ENCODE results near the gene E2F4. TPM values are rescaled to one million over a fixed set of nuclear protein-coding genes. Genes with fewer than 3 reads are reported as not detected.

The E2F4 gene
- total RNA-seq, 1 donor from 2014 or later: 32.4 TPM

DNA sequence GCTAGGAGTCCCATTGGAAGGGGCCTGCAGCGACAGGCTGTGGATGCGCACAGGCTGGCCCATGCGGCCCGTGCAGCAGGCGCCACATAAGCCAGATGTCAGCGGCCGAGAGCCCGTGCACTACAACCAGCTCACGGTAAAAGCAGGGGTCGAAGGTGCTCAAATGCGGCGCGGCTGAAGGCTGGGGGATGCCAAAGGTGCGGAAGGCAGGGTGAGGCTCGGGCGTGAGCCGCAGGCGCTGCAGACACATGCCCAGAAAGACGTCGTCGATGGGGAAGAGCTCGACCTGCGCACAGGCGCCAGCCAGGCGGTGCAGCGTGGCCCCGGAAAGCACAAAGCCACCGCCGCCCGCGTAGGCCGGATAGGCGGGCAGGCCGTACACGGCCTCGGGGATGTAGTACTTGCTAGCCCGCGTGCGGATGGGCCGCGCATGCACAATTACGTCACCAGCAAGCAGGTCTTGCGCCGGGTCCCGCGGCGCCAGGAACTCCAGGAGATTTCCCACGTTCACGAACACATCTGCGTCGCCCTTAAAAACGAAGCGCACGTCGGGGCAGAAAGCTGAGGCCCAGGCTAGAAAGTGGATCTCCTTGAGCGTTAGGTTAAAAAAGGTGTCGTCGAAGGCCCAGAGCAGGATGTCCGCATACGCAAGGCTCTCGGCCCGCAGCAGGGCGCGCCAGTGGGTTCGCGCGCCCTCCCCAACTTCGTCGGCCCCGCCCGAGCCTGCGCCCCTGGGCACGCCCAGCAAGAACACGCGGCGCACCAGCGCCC lies 42.5 kb upstream of the E2F4 start:
- H3K27ac ChIP-seq (ENCODE audit: low read depth, low read length): no peak overlapping the region

GRCh38 chr16:67150047-67150832 lies 41.7 kb upstream of the E2F4 start:
- peaks cover 0 to 21% (median 20%) of the 10 kb centered on the region in 3 donors for H3K27me3 ChIP-seq (ENCODE audit: control insufficient read depth in 3 of 3, insufficient read depth in 3 of 3, low read length in 3 of 3)
- H3K4me3 ChIP-seq (ENCODE audit: low read length in 3 of 3): peak overlapping the region; percentile 65 to 74 (median 67)
- H3K4me1 ChIP-seq (ENCODE audit: control insufficient read depth in 3 of 3, insufficient read depth in 3 of 3, low read length in 3 of 3): peaks cover 4 to 11% (median 11%) of the 10 kb centered on the region in 3 donors
- H3K9me3 ChIP-seq (ENCODE audit: control insufficient read depth in 3 of 3, low read length in 3 of 3): no peaks in the 10 kb centered on the region
- H3K36me3 ChIP-seq (ENCODE audit: control insufficient read depth in 3 of 3, insufficient read depth in 3 of 3, low read length in 3 of 3): peaks cover 35 to 41% (median 37%) of the 10 kb centered on the region in 3 donors
- H3K9ac ChIP-seq (ENCODE audit: low read depth in 1 of 3, low read length in 3 of 3): peak overlapping the region; percentile 61 to 68 (median 64)
- peak overlapping the region; percentile 68 for H3K27ac ChIP-seq (ENCODE audit: low read depth, low read length)

More for the DNA sequence above, 42.5 kb upstream of the E2F4 start:
- Histone ChIP-seq H3K9ac (ENCODE audit: low read depth in 1 of 3, low read length in 3 of 3) (no peak overlapping the region), H3K36me3 (ENCODE audit: control insufficient read depth in 3 of 3, insufficient read depth in 3 of 3, low read length in 3 of 3) (peaks cover 42 to 49% (median 44%) of the 10 kb centered on the region in 3 donors), H3K4me1 (ENCODE audit: control insufficient read depth in 3 of 3, insufficient read depth in 3 of 3, low read length in 3 of 3) (peaks cover 4 to 11% (median 9%) of the 10 kb centered on the region in 3 donors), H3K27me3 (ENCODE audit: control insufficient read depth in 3 of 3, insufficient read depth in 3 of 3, low read length in 3 of 3) (peaks cover 0 to 21% (median 20%) of the 10 kb centered on the region in 3 donors), H3K9me3 (ENCODE audit: control insufficient read depth in 3 of 3, low read length in 3 of 3) (no peaks in the 10 kb centered on the region), H3K4me3 (ENCODE audit: low read length in 3 of 3) (no peak overlapping the region)

DNA sequence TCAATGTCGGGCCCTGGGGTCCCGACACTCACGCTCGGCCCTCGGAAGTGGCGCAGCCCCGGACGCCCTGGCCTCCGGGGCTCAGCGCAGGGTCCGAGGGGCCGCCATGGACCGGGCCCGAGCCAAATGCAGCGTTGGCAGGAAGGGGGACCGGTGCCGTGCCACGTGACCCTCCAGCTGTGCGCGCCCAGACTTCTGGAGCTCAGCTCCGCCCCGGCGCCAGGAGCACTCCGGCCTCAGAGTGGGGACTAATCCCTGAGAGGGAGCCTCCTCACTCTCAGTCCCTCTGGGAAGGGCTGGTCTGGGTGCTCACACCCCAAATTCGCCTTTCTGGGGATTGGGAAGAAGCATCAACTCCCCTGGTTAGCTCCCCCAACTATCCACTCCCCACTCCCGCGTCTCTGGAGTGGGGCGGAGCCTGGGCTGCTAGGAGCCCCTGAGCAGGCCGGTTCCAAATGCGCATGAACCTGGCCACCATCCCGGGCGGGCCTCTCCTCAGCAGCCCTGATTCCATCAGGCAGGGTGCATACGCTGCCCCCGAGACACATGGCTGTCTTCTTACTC lies 41.0 kb upstream of the E2F4 start, which contains the start of gene B3GNT9:
Gene B3GNT9, minus strand, starts transcription at position 166 of the 564 bp plus-strand sequence. CDS start 513 bp downstream, outside the sequence.
- H3K9me3 ChIP-seq (ENCODE audit: control insufficient read depth in 3 of 3, low read length in 3 of 3): no peaks in the 10 kb centered on the region
- H3K27me3 ChIP-seq (ENCODE audit: control insufficient read depth in 3 of 3, insufficient read depth in 3 of 3, low read length in 3 of 3): peaks cover 0 to 21% (median 20%) of the 10 kb centered on the region in 3 donors
- peak within 1 kb of the TSS; percentile 68 for H3K27ac ChIP-seq (ENCODE audit: low read depth, low read length)
- H3K4me1 ChIP-seq (ENCODE audit: control insufficient read depth in 3 of 3, insufficient read depth in 3 of 3, low read length in 3 of 3): peaks cover 9 to 15% (median 14%) of the 10 kb centered on the region in 3 donors
- H3K9ac ChIP-seq (ENCODE audit: low read depth in 1 of 3, low read length in 3 of 3): peak within 1 kb of the TSS; percentile 61 to 68 (median 64)
- peak within 1 kb of the TSS; percentile 65 to 74 (median 67) for H3K4me3 ChIP-seq (ENCODE audit: low read length in 3 of 3)
- H3K36me3 ChIP-seq (ENCODE audit: control insufficient read depth in 3 of 3, insufficient read depth in 3 of 3, low read length in 3 of 3): peaks cover 28 to 34% (median 30%) of the 10 kb centered on the region in 3 donors

DNA sequence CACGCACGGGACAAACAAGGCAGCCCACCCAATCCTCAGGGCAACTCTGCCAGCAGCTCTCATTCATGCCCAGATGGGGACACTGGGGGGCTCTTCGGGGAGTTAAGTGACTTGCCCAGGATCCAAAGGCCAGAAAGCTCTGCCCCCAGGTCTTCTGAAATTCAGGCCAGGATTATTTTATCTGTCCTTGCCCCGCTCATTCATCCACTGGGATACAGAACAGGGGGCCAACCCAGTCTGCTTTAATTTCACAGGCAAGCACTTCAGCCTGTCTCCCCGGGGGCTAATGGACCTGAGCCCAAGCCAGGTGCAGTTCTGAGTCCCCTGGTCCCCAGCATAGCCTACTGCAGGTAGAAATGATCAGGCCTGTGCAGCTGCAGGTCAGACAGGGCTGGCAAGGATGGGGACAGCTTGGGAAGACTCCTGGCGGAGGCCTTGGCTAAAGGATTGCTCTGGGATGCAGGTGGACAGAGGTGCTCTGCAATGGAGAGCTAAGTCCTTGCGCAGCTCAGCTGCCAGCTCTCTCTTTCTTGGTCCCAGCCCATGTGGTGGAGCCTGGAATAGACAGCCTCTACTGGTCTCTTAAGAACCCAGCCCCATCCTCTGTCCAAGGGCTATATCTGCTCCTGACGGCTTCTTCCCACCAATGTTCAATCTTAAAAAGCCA lies 40.4 kb upstream of the E2F4 start:
- H3K4me1 ChIP-seq (ENCODE audit: control insufficient read depth in 3 of 3, insufficient read depth in 3 of 3, low read length in 3 of 3): peaks cover 9 to 15% (median 14%) of the 10 kb centered on the region in 3 donors
- peaks cover 21 to 28% (median 24%) of the 10 kb centered on the region in 3 donors for H3K36me3 ChIP-seq (ENCODE audit: control insufficient read depth in 3 of 3, insufficient read depth in 3 of 3, low read length in 3 of 3)
- no peaks in the 10 kb centered on the region for H3K9me3 ChIP-seq (ENCODE audit: control insufficient read depth in 3 of 3, low read length in 3 of 3)
- H3K9ac ChIP-seq (ENCODE audit: low read depth in 1 of 3, low read length in 3 of 3): peak overlapping the region in 1 of 3 donors; percentile 68
- peak overlapping the region; percentile 68 for H3K27ac ChIP-seq (ENCODE audit: low read depth, low read length)
- H3K4me3 ChIP-seq (ENCODE audit: low read length in 3 of 3): peak overlapping the region in 1 of 3 donors; percentile 74
- peaks cover 0 to 21% (median 20%) of the 10 kb centered on the region in 3 donors for H3K27me3 ChIP-seq (ENCODE audit: control insufficient read depth in 3 of 3, insufficient read depth in 3 of 3, low read length in 3 of 3)

- H3K27ac ChIP-seq (ENCODE audit: low read depth, low read length): no peak overlapping the region
- no peak overlapping the region for H3K9ac ChIP-seq (ENCODE audit: low read depth in 1 of 3, low read length in 3 of 3)
- peaks cover 0 to 17% (median under 1%) of the 10 kb centered on the region in 3 donors for H3K27me3 ChIP-seq (ENCODE audit: control insufficient read depth in 3 of 3, insufficient read depth in 3 of 3, low read length in 3 of 3)
- peaks cover 0 to 2% (median 0%) of the 10 kb centered on the region in 3 donors for H3K36me3 ChIP-seq (ENCODE audit: control insufficient read depth in 3 of 3, insufficient read depth in 3 of 3, low read length in 3 of 3)
- H3K9me3 ChIP-seq (ENCODE audit: control insufficient read depth in 3 of 3, low read length in 3 of 3): no peaks in the 10 kb centered on the region
- H3K4me3 ChIP-seq (ENCODE audit: low read length in 3 of 3): peak overlapping the region in 2 of 3 donors; percentile 58 to 61
- peaks cover 15 to 25% (median 20%) of the 10 kb centered on the region in 3 donors for H3K4me1 ChIP-seq (ENCODE audit: control insufficient read depth in 3 of 3, insufficient read depth in 3 of 3, low read length in 3 of 3)
These were observed 37.2 kb upstream of the E2F4 start for GRCh38 chr16:67154578-67155294.

GRCh38 chr16:67155295-67156142 lies 36.4 kb upstream of the E2F4 start:
- no peak overlapping the region for H3K9ac ChIP-seq (ENCODE audit: low read depth in 1 of 3, low read length in 3 of 3)
- peaks cover 0 to 2% (median 0%) of the 10 kb centered on the region in 3 donors for H3K36me3 ChIP-seq (ENCODE audit: control insufficient read depth in 3 of 3, insufficient read depth in 3 of 3, low read length in 3 of 3)
- H3K27ac ChIP-seq (ENCODE audit: low read depth, low read length): no peak overlapping the region
- H3K4me3 ChIP-seq (ENCODE audit: low read length in 3 of 3): peak overlapping the region in 2 of 3 donors; percentile 58 to 61
- peaks cover 0 to 10% (median 0%) of the 10 kb centered on the region in 3 donors for H3K27me3 ChIP-seq (ENCODE audit: control insufficient read depth in 3 of 3, insufficient read depth in 3 of 3, low read length in 3 of 3)
- peaks cover 21 to 28% (median 25%) of the 10 kb centered on the region in 3 donors for H3K4me1 ChIP-seq (ENCODE audit: control insufficient read depth in 3 of 3, insufficient read depth in 3 of 3, low read length in 3 of 3)
- no peaks in the 10 kb centered on the region for H3K9me3 ChIP-seq (ENCODE audit: control insufficient read depth in 3 of 3, low read length in 3 of 3)

- Histone ChIP-seq H3K9me3 (ENCODE audit: control insufficient read depth in 3 of 3, low read length in 3 of 3) (no peaks in the 10 kb centered on the region), H3K27ac (ENCODE audit: low read depth, low read length) (no peak overlapping the region), H3K27me3 (ENCODE audit: control insufficient read depth in 3 of 3, insufficient read depth in 3 of 3, low read length in 3 of 3) (peaks cover 0 to 3% (median 0%) of the 10 kb centered on the region in 3 donors), H3K9ac (ENCODE audit: low read depth in 1 of 3, low read length in 3 of 3) (no peak overlapping the region), H3K4me3 (ENCODE audit: low read length in 3 of 3) (no peak overlapping the region), H3K36me3 (ENCODE audit: control insufficient read depth in 3 of 3, insufficient read depth in 3 of 3, low read length in 3 of 3) (peaks cover 0 to 2% (median 0%) of the 10 kb centered on the region in 3 donors), H3K4me1 (ENCODE audit: control insufficient read depth in 3 of 3, insufficient read depth in 3 of 3, low read length in 3 of 3) (peaks cover 21 to 29% (median 26%) of the 10 kb centered on the region in 3 donors)
These were observed 35.7 kb upstream of the E2F4 start for GRCh38 chr16:67156143-67156844.

All from skeletal muscle tissue (tissue), 4 donors.